Hematopoietic multipotent progenitor cell treated with erythropoietin and hydrocortisone succinate and interleukin-3 and kit ligand, for 8 days (in vitro differentiated cells): ENCODE measurements around the gene KIAA0930.
A peak's percentile ranks its signal among the peaks of the same experiment; 100 is the strongest.

Experiments used
- DNase-seq: peaks from one replicate; pipeline ENCODE4 v3.0.0-alpha.2; 2015

KIAA0930 gene

DNA sequence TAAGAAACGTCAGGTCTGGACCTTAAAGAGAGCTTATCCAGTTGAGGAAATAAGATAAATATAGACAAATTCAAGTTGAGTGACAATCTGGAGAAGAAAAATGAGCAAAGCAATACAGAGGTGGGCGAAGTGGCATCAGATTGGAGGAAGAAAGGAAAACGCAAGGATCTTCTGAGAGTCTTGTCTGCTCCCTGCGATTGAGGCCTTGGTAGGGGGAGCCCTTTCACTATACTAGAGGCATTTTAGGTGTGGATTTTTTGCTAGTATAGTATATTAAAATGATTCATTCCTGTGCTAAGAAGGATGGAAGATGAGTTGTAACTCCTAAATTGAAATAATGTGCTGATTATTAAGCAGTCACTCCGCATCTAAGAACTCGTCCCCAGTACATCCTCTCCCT is 68.9 kb downstream of the KIAA0930 start:
- DNase-seq = no peak

DNA sequence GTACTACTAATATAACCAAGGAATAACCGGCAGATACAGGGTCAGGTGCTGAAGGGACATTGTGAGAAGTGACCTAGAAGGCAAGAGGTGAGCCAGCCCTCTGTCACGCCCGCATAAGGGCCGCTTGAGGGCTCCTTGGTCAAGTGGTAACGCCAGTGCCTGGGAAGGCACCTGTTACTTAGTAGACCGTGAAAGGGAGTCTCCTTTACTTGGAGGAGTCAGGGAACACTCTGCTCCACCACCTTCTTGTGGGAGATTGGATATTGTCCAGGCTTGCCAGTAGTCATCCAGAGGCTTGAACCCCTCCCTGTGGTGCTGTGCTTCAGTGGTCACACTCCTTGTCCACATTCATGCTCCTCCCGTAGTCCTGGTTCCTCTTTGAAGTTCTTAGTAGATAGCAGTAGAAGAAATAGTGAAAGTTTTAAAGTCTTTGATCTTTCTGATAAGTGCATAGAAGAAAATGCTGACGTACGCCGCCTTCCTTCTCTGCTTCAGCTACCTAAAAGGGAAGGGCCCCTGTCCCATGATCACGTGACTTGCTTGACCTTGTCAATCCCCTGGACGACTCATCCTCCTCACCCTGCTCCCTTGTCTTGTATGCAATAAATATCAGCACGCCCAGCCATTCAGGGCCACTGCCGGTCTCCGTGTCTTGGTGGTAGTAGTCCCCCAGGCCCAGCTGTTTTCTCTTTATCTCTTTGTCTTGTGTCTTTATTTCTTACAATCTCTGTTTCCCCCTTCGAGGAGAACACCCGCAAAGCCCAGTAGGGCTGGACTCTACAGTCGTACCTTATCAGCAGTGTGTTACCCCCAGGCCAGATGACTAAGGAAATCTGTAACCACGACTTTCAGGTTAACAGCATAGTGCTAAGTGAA is 70.9 kb downstream of the KIAA0930 start:
- DNase-seq = peak; percentile 77

DNA sequence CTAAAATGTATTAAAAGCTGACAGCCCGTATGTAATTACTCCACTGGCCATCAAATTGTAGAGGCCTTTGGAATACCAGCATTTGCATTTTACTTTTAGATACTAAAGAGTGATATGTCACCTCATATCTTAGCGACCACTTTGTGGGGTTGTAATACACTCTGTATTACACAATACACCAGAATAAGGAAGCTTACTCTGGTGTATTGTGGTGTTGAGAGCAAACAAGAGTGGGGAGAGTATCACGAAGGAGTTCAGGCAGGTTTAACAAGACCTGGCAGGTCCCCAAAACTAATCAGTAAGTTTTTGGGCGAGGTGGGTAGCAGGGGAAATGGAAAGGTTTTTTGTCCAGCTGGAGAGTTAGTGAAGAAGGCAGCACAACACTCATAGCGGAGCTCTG is 73.8 kb downstream of the KIAA0930 start:
- peak; percentile 44 for DNase-seq

DNA sequence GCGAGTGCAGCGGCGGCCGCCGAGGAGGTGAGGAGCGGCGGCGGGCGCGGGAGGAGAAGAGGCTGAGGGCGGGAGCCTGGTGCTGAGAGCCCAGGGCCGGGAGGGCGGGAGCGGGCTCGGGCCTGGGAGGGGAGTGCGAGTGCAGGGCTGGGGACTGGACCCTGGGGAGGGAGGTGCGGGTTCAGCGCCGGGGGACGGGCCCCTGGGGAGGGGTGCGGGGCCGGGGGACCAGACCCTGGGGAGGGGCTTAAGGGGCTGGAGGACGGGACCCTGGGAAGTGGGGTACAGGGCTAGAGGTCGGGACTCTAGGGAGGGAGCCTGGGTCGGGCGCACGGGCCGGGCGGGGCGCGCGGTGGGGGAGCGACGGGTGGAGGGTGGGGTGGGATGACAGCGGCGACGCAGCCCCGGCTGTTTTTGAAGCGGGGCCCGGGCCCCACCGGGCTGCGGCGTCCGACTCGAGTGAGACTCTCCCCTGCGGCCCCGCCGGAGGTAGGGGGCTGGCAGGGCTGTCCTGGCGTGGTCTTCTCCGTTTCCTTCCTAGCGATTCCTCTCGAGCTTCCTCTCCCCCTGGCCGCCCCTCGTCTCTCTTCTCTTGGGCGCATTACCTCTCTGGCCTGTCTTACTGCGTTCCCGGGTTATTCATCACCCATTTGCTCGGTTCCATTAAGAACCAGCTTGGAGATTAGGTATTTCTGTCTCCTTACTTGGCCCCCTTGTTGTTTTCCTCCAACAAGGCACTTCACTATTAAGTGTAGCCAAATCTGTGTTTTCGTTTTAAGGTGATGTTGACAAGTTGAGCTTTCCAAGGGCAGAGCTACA is 76.2 kb downstream of the KIAA0930 start:
- peak; percentile 28 for DNase-seq

DNA sequence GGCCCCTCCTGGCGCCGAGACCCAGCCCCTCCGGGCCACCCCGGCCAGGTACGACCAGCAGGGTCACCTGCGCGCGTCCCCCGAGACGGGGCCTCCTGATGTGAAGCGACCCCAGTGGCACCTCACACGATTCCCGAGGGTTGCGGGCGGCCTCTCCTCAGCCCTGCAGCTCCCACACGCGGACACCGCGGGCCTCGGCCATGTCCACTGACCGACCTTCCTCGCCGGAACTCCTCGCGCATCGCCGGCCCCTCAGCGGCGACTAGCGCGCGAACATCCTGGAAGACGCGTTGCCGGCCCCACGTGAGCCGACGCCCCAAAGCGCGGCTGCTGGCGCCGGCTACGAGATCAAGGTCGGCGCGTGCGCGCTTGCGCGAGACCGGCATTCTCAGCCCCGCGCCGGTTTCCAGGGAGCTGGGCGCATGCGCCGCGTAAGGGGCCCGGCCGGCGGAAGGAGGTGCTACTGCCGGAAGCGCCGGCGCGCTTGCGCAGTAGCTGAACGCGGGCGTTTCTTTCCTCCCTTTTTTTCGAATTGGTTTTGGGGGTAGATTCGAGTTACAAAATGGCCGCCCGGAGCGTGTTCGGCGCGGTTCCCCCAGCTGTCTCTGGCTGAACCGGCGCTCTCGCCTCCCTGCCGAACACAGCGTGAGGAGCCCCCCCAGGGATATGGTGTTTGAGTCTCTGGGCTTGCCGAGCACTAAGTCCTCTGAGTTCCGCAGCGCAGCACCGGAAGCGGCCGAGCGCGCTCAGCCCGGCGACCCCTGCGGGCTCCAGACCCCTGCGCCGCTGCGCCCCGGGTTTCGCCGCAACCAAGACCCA is 77.0 kb downstream of the KIAA0930 start, which contains the start of gene NUP50:
Gene NUP50 (plus strand): TSS at position 475 of the 819 bp plus-strand sequence. CDS start 4,253 bp downstream, outside the sequence.
- peak; percentile 96 for DNase-seq

DNA sequence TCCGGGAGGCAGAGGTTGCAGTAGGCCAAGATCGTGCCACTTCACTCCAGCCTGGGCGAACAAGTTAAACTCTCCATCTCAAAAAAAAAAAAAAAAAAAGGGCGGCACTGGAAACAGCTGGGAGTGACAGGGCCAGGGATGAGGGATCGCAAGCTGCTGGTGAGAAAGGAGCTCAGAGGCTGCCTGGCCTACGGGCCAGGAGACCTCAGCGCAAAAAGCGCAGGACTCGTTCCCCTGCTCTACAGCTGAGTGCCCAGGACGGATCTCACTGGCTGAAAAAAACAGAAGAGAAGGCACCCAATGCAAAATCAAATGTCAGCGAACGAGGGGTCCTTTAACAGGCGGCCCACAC is 77.6 kb downstream of the KIAA0930 start:
- DNase-seq = peak; percentile 35

DNA sequence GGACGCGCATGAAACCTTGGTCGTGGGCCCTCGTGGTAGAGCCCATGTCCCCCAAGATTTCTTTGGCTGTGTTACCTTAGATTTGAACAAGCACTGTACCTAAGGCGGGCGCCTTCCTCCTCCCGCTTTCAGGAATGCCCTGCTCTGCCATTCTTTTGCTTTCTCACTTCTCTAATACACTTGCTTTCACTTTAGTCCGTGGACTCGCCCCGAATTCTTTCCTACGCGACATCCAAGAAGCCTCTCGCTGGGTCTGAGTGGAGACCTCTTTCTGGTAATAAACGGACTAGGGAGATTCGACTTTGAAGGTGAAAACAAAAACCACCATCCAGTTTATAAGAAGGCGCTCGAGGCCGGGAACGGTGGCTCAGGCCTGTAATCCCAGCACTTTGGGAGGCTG is 78.2 kb downstream of the KIAA0930 start:
- no peak for DNase-seq

DNA sequence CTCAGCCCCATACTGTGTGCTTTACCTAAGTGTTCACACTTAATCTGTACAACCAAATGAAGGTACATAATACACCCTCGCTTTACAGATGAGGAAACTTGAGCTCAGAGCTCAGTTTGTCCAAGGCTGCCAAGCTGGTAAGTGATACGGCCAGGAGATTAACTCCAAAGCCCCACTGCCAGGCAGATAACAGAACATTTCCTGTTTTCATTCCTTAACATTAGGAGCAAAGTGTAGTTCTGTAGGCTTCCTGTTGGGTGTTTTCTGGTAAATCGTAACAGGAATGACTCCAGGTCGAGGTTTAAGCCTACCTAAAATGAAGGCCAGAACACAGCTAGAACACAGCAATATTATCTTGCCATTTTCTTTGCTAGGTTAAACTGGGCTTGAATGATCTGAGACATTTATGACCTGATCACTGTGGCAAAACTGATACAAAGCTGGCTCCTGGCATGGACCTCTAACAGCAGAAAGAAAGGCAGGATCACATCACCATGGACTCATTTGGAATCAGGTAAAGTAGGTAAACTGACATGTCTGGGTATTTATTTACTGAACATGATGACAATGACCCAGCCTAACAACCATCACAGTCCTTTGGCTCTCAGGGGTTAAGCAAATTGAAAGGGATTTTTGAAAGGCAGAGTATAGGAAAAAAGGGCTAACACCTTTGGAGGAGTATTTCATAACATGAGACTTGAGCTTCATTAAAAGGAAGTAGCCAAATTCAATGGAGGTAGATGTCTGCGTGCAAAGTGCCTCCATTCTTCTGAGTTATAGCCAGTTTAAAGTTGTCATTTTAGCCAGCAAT is 80.8 kb downstream of the KIAA0930 start:
- peak; percentile 59 for DNase-seq

DNA sequence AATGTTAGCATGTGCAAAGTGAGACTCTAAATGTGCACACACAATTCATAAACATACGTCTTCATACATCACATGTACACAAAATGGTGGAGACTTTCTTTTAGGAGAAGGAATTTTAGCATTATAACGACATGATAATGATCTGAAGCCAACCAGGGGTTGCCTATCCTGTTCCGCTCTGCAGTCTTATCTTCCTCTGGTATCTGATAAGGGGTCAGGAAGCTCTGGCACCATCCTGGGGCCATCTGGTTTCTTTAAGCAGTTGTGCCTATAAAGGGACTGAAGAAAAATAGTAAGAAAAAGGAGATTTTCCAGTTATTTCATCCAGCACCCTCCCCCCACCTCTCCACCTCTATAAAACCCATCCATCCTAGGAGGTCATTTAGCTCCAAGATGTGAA is 82.8 kb downstream of the KIAA0930 start:
- DNase-seq = no peak

DNA sequence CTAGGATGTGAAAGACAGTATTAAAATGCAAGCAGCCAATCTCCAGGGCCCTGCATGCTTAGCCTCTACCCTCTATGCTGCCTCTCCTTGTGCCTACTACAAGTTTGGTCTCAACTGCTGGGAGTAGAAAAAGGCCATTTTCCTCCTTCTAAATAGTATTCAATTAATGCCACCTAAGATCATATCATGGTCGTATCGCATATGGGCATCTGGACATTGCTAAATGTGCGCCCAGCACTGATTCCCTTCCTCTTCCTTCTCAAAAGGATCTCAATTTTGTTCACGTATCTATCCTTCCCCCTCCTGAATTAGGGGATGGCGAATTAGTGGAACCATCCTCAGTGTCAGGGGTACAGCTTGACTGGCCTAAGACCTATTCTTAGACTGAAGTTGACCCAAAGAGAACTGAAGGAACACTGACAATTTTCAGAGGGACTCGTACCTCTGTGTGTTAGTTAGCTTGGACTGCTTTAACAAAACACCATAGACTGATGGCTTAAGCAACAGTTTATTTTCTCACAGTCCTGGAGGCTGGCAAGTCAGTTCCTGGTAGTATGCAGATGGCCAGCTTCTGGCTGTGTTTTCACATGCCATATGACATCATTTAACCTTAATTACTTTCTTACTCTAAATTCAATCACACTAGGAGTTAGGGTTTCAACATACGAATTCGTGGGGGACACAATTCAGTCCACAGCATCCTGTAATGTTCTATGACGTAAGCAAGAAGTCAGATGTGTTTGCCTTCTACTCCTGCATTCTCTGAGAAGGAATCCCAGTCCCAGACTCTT is 85.4 kb downstream of the KIAA0930 start:
- DNase-seq = no peak

DNA sequence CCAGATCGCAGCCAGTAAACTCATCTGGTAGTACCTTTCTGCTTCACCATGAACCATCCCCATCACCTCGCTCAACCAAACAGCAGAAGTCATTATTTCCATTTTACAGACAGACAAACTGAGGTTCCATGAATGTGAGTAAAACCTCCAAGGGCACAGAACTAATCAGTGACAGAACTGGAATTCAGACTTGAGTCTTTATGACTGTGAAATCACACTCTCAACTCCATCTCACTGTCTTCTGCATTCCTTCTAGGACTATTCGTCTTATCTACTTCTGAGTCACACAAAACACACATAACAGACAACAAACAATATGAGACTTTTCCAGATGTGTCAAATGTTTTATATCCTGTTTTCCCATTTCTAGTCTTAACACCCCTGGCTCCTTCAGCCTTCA is 86.3 kb downstream of the KIAA0930 start:
- no peak for DNase-seq

DNA sequence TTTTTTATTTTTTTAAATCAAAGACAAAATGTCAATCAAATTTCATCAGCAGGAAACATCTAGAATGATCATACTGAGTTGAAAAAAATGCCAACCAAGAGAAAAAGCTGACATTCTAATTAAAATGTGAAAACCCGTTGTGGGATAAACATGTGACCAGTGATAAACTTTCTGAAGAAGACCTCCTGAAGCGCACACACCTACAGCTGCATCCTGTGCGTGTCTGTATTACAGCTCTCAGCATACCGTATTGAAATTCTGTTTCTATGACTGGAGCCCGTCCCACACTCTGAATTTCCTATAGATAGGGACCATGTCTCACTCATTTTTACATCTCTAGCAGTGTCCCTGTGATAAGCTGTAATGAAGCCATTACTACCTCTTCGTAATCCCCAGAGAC is 89.2 kb downstream of the KIAA0930 start:
- no peak for DNase-seq

DNA sequence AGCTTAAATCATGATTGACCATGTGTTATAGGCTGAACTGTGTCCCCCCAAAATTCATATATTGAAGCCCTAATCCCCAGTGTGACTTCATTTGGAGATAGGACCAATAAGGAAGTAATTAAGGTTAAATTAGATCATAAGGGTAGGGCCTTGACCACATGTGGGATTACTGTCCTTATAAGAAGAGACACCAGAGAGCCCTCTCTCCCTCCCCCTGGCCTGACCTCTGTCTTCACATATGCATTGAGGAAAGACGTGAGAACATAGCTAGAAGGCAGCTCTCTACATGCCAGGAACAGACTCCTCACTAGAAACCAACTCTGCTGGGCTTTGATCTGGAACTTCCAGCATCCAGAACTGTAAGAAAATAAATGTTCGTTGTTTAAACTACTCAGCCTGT is 90.6 kb downstream of the KIAA0930 start:
- no peak for DNase-seq

DNA sequence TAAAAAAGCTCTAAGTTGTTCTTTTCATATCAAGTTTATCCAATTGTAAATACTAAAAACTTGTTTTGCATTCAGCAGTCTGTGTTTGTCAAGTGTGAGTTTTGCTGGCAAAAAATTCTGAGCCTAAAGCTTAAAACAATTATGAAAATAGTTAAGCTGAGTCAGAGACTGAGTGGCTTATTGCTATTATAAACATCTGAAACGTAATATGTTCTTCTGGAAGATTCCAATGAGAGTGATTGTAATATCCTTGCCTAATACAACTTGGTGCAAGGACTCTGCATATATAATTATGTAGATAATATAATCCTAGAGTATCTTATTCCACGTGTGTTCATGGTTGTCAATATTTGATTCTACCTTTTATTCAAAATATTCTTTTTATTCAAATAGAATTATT is 91.0 kb downstream of the KIAA0930 start:
- no peak for DNase-seq

DNA sequence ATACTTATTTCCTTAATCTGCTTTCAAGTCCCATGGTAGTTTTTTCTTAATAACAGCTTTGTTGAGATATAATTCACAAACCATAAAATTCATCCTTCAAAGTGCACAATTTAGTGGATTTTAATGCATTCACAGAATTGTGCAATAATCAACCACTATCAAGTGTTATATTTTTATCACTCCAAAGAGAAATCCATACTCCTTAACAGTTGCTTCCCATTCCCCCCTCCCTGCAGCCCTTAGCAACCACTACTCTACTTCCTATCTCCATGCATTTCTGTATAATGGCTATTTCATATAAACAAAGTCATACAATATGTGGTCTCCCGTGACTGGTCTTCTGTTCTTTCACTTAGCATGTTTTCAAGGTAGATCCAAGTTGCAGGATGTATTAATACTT is 95.8 kb downstream of the KIAA0930 start:
- no peak for DNase-seq

DNA sequence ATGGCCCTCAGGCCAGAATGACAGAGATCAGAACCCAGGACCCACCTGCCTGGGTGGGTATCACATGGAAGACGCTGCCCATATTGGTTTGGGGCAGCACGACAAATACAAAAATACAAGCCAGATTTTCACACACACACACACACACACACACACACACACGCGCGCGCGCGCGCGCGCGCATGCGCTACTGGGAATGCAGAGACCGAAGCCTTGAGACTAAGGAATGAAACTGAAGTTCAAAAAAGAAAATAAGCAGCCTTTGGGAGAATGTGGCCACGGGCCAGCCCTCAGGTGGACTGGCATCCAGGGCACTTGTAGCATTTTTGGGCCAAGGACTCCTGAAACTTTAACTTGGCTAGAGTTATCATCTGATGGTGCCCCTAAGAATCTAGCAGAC is 98.3 kb downstream of the KIAA0930 start:
- DNase-seq = no peak
